Measurements from ENCODE around the gene SRSF7. TPM values are rescaled to one million over a fixed set of nuclear protein-coding genes. Genes with fewer than 3 reads are reported as not detected.

Gene SRSF7
- total and polyA plus RNA-seq, 11 donors, result 28.1 to 101 (median 43.9) TPM

GRCh38 chr2:38743672-38744398, 7.3 kb downstream of the SRSF7 start:
- ATAC-seq (no peak), DNase-seq (no peak)
- H3K36me3 ChIP-seq, result peaks cover 0 to 86% (median 71%) of the 10 kb centered on the region in 9 donors
- peak overlapping the region in 2 of 12 donors; percentile 3 to 36 for H3K27ac ChIP-seq
- H3K27me3 ChIP-seq, result no peaks in the 10 kb centered on the region
- 77 to 88% (median 80%) methylated on average over 3 of the region's 3 CpGs for WGBS, 4 donors
- intact Hi-C loops (cut with DNase I), result loop anchor here in 9 of 10 donors (1.0 to 10.0 kb wide), 8 partner anchors 14 to 427 kb away; partner anchors contain the start of gene HNRNPLL (in 2 of the 9)
- no peak overlapping the region for H3K4me3 ChIP-seq
- H3K9me3 ChIP-seq, result peaks cover 0 to 5% (median 0%) of the 10 kb centered on the region in 12 donors
- H3K4me1 ChIP-seq, result peaks cover 0 to 64% (median 27%) of the 10 kb centered on the region in 12 donors
- TF ChIP-seq CTCF (IDR thresholded peaks at IDR 0.05) (no peak), POLR2A (IDR thresholded peaks at IDR 0.05) (no peak)

GRCh38 chr2:38742797-38743559, 8.2 kb downstream of the SRSF7 start:
- Histone ChIP-seq H3K36me3 (peaks cover 0 to 86% (median 71%) of the 10 kb centered on the region in 9 donors), H3K4me1 (peaks cover 0 to 57% (median 18%) of the 10 kb centered on the region in 12 donors), H3K4me3 (no peak overlapping the region), H3K27me3 (no peaks in the 10 kb centered on the region), H3K27ac (no peak overlapping the region), H3K9me3 (peaks cover 0 to 5% (median 0%) of the 10 kb centered on the region in 12 donors)
- no peak for TF ChIP-seq CTCF (IDR thresholded peaks at IDR 0.05)
- TF ChIP-seq POLR2A (IDR thresholded peaks at IDR 0.05), result no peak
- intact Hi-C loops (cut with DNase I), result loop anchor here in 9 of 10 donors (2.0 to 10.0 kb wide), 6 partner anchors 14 to 426 kb away; partner anchors contain the start of gene HNRNPLL (in 2 of the 9)
- no peak for DNase-seq
- WGBS, 4 donors, result 83 to 85% (median 84%) methylated on average over 10 of the region's 10 CpGs
- ATAC-seq, result peak in 3 of 4 donors; percentile 2 to 35 (median 24)

- intact Hi-C loops (cut with DNase I), result loop anchor here in 9 of 10 donors (1.0 to 10.0 kb wide), 7 partner anchors 139 to 424 kb away; partner anchors contain the start of gene HNRNPLL (in 2 of the 9)
Observed at GRCh38 chr2:38740851-38741731, 10.1 kb downstream of the SRSF7 start.

More at GRCh38 chr2:38740851-38741731, 10.1 kb downstream of the SRSF7 start:
- H3K27ac ChIP-seq, result peak overlapping the region in 6 of 12 donors; percentile 3 to 75 (median 16)
- no peak for TF ChIP-seq POLR2A (IDR thresholded peaks at IDR 0.05)
- peak; percentile 52 to 83 (median 68) for TF ChIP-seq CTCF (IDR thresholded peaks at IDR 0.05)
- peaks cover 0 to 5% (median 0%) of the 10 kb centered on the region in 12 donors for H3K9me3 ChIP-seq
- peaks cover 0 to 75% (median 56%) of the 10 kb centered on the region in 9 donors for H3K36me3 ChIP-seq
- peaks cover 0 to 48% (median 9%) of the 10 kb centered on the region in 12 donors for H3K4me1 ChIP-seq
- peak in 2 of 4 donors; percentile 17 to 59 for ATAC-seq
- DNase-seq, result no peak
- WGBS, 4 donors, result 62 to 71% (median 63%) methylated on average over 11 of the region's 11 CpGs
- H3K27me3 ChIP-seq, result no peaks in the 10 kb centered on the region
- H3K4me3 ChIP-seq, result peak overlapping the region in 2 of 12 donors; percentile 13 to 20
